Measurements from ENCODE around the gene SPDYE2.
"Not testable (repeated sequence)": the region's sequence is repeated elsewhere in the genome, so short reads cannot be mapped to it uniquely, and the experiment has no call there.

SPDYE2 gene

GRCh38 chr7:102604431-102605145 is 53.6 kb downstream of the SPDYE2 start:
- not testable (repeated sequence) for DNase-seq (ENCODE audit: low spot score)

GRCh38 chr7:102606848-102607247 is 55.8 kb downstream of the SPDYE2 start:
- not testable (repeated sequence) for DNase-seq (ENCODE audit: low spot score)

GRCh38 chr7:102609734-102610133 is 58.7 kb downstream of the SPDYE2 start:
- not testable (repeated sequence) for DNase-seq (ENCODE audit: low spot score)

GRCh38 chr7:102610441-102610840 is 59.4 kb downstream of the SPDYE2 start:
- DNase-seq (ENCODE audit: low spot score), result not testable (repeated sequence)

DNA sequence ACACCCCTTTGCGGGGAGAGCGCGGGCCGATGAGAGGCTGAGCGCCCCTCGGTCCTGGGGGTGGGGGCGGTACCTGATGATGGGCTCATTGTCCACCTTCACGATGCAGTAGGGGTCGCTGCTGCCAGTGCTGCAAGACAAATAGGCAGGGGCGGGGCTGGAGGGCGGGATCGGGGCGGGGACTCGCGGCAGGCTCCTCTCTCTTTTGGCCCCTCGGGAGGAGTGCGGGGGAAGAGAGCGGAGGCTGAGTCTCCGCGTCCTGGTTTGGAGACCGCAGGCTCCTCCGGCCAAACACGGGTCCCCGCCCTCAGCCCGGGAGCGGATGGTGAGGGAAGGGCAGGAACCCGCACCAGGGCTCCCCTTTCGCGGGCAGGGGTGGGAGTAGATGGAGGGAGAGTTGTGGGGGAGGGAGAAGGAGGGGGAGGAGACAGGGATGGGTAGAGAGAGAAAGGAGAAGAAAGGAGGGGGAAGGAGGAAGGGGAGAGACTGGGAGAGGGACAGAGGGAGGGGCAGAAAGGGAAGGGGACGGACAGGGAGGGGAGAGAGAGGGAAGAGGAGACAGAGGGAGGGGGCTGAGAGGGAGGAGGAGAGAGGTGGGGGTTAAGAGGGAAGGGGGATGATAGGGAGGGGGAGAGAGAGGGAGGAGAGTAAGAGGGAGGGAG is 60.1 kb downstream of the SPDYE2 start:
- not testable (repeated sequence) for DNase-seq (ENCODE audit: low spot score)

- DNase-seq (ENCODE audit: low spot score), result not testable (repeated sequence)
Observed at GRCh38 chr7:102611675-102612325, 60.8 kb downstream of the SPDYE2 start.
